HCT116 (cell line): ENCODE measurements around the gene ZDHHC14. TPM values are rescaled to one million over a fixed set of nuclear protein-coding genes. Genes with fewer than 3 reads are reported as not detected.

Experiments used
- ATAC-seq: fragments of 200-7000 bp; cut with Tn5 transposase; 2 replicates; pipeline ENCODE4 v1.9.1; 2020; ENCODE audit warnings: mild to moderate bottlenecking, moderate library complexity
- BruUV-seq: library from RNA; stranded (reverse); fragments of 400-500 nt; replicated peaks from 2 replicates; lab custom pipeline; 2021; lab: Mats Ljungman, UMichigan
- CTCF ChIA-PET: fragments of 300-600 bp; sonication (Branson Sonifier 250); formaldehyde crosslinking; loops from one replicate; lab custom pipeline; 2021; ENCODE audit warnings: antibody characterized with exemption; lab: Charles Lee
- POLR2A ChIA-PET: fragments of 300-600, 350-600 bp; sonication (Branson Sonifier 250); formaldehyde crosslinking; loops from one replicate; lab custom pipeline; 2021; ENCODE audit warnings: antibody characterized with exemption; lab: Charles Lee
- RAD21 ChIA-PET, 2 experiments: fragments of 300-600 bp; sonication (Branson Sonifier 250); formaldehyde crosslinking; loops; one replicate each; lab custom pipeline; 2023; ENCODE audit warnings: low total read pairs in 2 of 2; ENCODE audit not compliant: uncharacterized antibody in 2 of 2, unreplicated experiment in 2 of 2, low non-redundant PET in 1 of 2; lab: Charles Lee
- DNase-seq: peaks from one replicate; pipeline ENCODE4 v3.0.0-alpha.2; 2010; ENCODE audit warnings: low read depth, low spot score
- H2AFZ ChIP-seq: fragments of 200-600 bp; shearing (Covaris generic), sonication (generic); 2 replicates; pipeline ENCODE4 v1.6.1; 2017; ENCODE audit warnings: low read depth, mixed run types, mixed read lengths, antibody characterized with exemption, low read length; ENCODE audit not compliant: poor library complexity, severe bottlenecking
- H3K27ac ChIP-seq: 2 replicates; pipeline ENCODE4 v1.5.1; 2012; ENCODE audit warnings: low read depth, low read length
- H3K27me3 ChIP-seq: fragments of 200-600 bp; sonication (generic); 2 replicates; pipeline ENCODE4 v1.6.1; 2016; ENCODE audit warnings: mixed run types, low read length, mixed read lengths; ENCODE audit not compliant: insufficient read depth
- H3K36me3 ChIP-seq, 2 experiments: fragments of 200-500 bp in 1 of 2; fragments of 200-600 bp in 1 of 2; sonication (Bioruptor generic) in 1 of 2; sonication (generic) in 1 of 2; 2 replicates each; pipeline versions ENCODE4 v1.5.1 to v1.6.1; 2014 to 2016; ENCODE audit warnings: low read length in 2 of 2, inconsistent platforms in 1 of 2, mixed read lengths in 1 of 2, mixed run types in 1 of 2; ENCODE audit not compliant: insufficient read depth in 2 of 2, control insufficient read depth in 1 of 2
- H3K4me1 ChIP-seq, 2 experiments: fragments of 200-600 bp in 1 of 2; sonication (generic) in 1 of 2; 2 replicates each; pipeline versions ENCODE4 v1.5.1 to v1.6.1; 2012 to 2017; ENCODE audit warnings: low read length in 2 of 2, inconsistent platforms in 1 of 2, mild to moderate bottlenecking in 1 of 2, mixed read lengths in 1 of 2, mixed run types in 1 of 2, moderate library complexity in 1 of 2; ENCODE audit not compliant: insufficient read depth in 2 of 2, control insufficient read depth in 1 of 2
- H3K4me2 ChIP-seq: fragments of 200-600 bp; sonication (generic); 2 replicates; pipeline ENCODE4 v1.6.1; 2017; ENCODE audit warnings: mixed run types, low read length, mixed read lengths
- H3K4me3 ChIP-seq, 2 experiments: fragments of 200-600 bp in 1 of 2; sonication (generic) in 1 of 2; replicated peaks in 1 of 2; 2 replicates each; pipeline ENCODE4 v1.5.1; 2011 to 2016; ENCODE audit warnings: low read length in 2 of 2, control low read depth in 1 of 2, low read depth in 1 of 2, mild to moderate bottlenecking in 1 of 2, mixed read lengths in 1 of 2, mixed run types in 1 of 2
- H3K79me2 ChIP-seq: fragments of 200-600 bp; sonication (generic); 2 replicates; pipeline ENCODE4 v1.6.1; 2017; ENCODE audit warnings: mild to moderate bottlenecking, mixed run types, low read length, moderate library complexity, mixed read lengths; ENCODE audit not compliant: insufficient read depth
- H3K9ac ChIP-seq: fragments of 200-600 bp; sonication (generic); 2 replicates; pipeline ENCODE4 v1.6.1; 2016; ENCODE audit warnings: low read length, mixed read lengths
- H3K9me2 ChIP-seq: fragments of 200-600 bp; sonication (generic), shearing (Covaris generic); 2 replicates; pipeline ENCODE4 v1.6.1; 2017; ENCODE audit warnings: mixed run types, mild to moderate bottlenecking, moderate library complexity; ENCODE audit not compliant: insufficient read depth
- H3K9me3 ChIP-seq, 2 experiments: fragments of 200-500 bp in 1 of 2; fragments of 200-600 bp in 1 of 2; sonication (Bioruptor generic) in 1 of 2; sonication (generic) in 1 of 2; 2 replicates each; pipeline ENCODE4 v1.6.1; 2014 to 2017; ENCODE audit warnings: low read length in 2 of 2, mixed read lengths in 2 of 2, inconsistent platforms in 1 of 2, low read depth in 1 of 2, mild to moderate bottlenecking in 1 of 2, mixed run types in 1 of 2, moderate library complexity in 1 of 2; ENCODE audit not compliant: control insufficient read depth in 1 of 2, insufficient read depth in 1 of 2
- H4K20me1 ChIP-seq: fragments of 200-600 bp; sonication (generic), shearing (Covaris generic); 2 replicates; pipeline ENCODE4 v1.6.1; 2017; ENCODE audit warnings: mixed run types, mild to moderate bottlenecking, moderate library complexity; ENCODE audit not compliant: insufficient read depth
- ATF3 ChIP-seq: IDR thresholded peaks from 2 replicates; pipeline ENCODE4 v1.6.1; 2012
- CBX3 ChIP-seq: IDR thresholded peaks from 2 replicates; pipeline ENCODE4 v1.6.1; 2012; ENCODE audit warnings: low read depth
- CTCF ChIP-seq, 3 experiments: fragments of 200-600 bp in 1 of 3; sonication (generic) in 1 of 3; IDR thresholded peaks in 2 of 3; conservative IDR thresholded peaks in 1 of 3; 2 replicates each; pipeline ENCODE4 v1.5.1; 2012 to 2017; ENCODE audit warnings: low read depth in 2 of 3, low read length in 2 of 3, antibody characterized with exemption in 1 of 3, borderline replicate concordance in 1 of 3, control low read depth in 1 of 3, mild to moderate bottlenecking in 1 of 3, mixed read lengths in 1 of 3, mixed run types in 1 of 3, moderate library complexity in 1 of 3; ENCODE audit not compliant: insufficient read depth in 1 of 3
- EGR1 ChIP-seq: IDR thresholded peaks from 2 replicates; pipeline ENCODE4 v1.6.1; 2012; ENCODE audit warnings: low read depth
- EZH2 ChIP-seq: fragments of 200-600 bp; sonication (generic); IDR thresholded peaks from 2 replicates; pipeline ENCODE4 v1.6.1; 2017; ENCODE audit warnings: antibody characterized with exemption, mixed run types
- FOSL1 ChIP-seq: IDR thresholded peaks from 2 replicates; pipeline ENCODE4 v1.6.1; 2012; ENCODE audit warnings: low read depth
- JUND ChIP-seq: IDR thresholded peaks from 2 replicates; pipeline ENCODE4 v1.6.1; 2012
- MAX ChIP-seq: IDR thresholded peaks from 2 replicates; pipeline ENCODE4 v1.6.1; 2012
- POLR2A ChIP-seq: IDR thresholded peaks from 2 replicates; pipeline ENCODE4 v1.7.0; 2011; ENCODE audit warnings: borderline replicate concordance; ENCODE audit not compliant: insufficient read depth, insufficient read length; ENCODE audit errors: extremely low read depth
- POLR2AphosphoS5 ChIP-seq: IDR thresholded peaks from 2 replicates; pipeline ENCODE4 v1.6.1; 2011; ENCODE audit warnings: mild to moderate bottlenecking, low read depth, low read length, moderate library complexity
- REST ChIP-seq: IDR thresholded peaks from 2 replicates; pipeline ENCODE4 v1.6.1; 2012; ENCODE audit warnings: low read depth
- SP1 ChIP-seq: IDR thresholded peaks from 2 replicates; pipeline ENCODE4 v1.6.1; 2012; ENCODE audit warnings: low read depth
- SRF ChIP-seq: IDR thresholded peaks from 2 replicates; pipeline ENCODE4 v1.6.1; 2012; ENCODE audit warnings: low read depth
- TCF7L2 ChIP-seq: IDR thresholded peaks from 2 replicates; pipeline ENCODE4 v1.7.0; 2011; ENCODE audit warnings: borderline replicate concordance, inconsistent platforms; ENCODE audit not compliant: insufficient read depth, insufficient read length; ENCODE audit errors: extremely low read depth
- YY1 ChIP-seq: IDR thresholded peaks from 2 replicates; pipeline ENCODE4 v1.6.1; 2011; ENCODE audit warnings: low read length, low read depth, moderate library complexity, mild to moderate bottlenecking; ENCODE audit not compliant: insufficient replicate concordance; ENCODE audit errors: extremely low read depth
- ZFX ChIP-seq: fragments of 450-650 bp; IDR thresholded peaks from 2 replicates; pipeline ENCODE4 v1.6.1; 2017
- ZNF274 ChIP-seq: fragments of 200-500 bp; sonication (Bioruptor generic); IDR thresholded peaks from 2 replicates; pipeline ENCODE4 v1.6.1; 2014; ENCODE audit warnings: mild to moderate bottlenecking, low read depth, low read length, inconsistent platforms
- intact Hi-C: fragments of 100-400 bp; cut with micrococcal nuclease; formaldehyde crosslinking; loops from 2 replicates; pipeline ENCODE4 v1.10.0; 2022
- total RNA-seq: library from RNA; stranded (reverse); gene quantifications from one replicate; pipeline ENCODE4 v1.2.1, GENCODE V29; 2021; ENCODE audit not compliant: unreplicated experiment
- TF ChIP-seq, protein P1 (sequence below): IDR thresholded peaks from 2 replicates; pipeline ENCODE4 v1.6.1; 2011; ENCODE audit warnings: mild to moderate bottlenecking, low read length, moderate library complexity; ENCODE audit not compliant: insufficient replicate concordance; ENCODE audit errors: extremely low read depth

ZDHHC14 gene
- total RNA-seq, 1 experiment from 2014 or later: 5.3 TPM

- Histone ChIP-seq H3K9ac (no peak overlapping the region), H3K79me2 (no peaks in the 10 kb centered on the region), H3K9me3 (no peaks in the 10 kb centered on the region), H3K4me2 (peak overlapping the region; percentile 69), H3K36me3 (no peaks in the 10 kb centered on the region), H4K20me1 (no peaks in the 10 kb centered on the region), H3K27ac (peak overlapping the region; percentile 21; the same call in 1 of the 2 replicates), H3K4me1 (peaks cover 18 to 37% of the 10 kb centered on the region in 2 experiments), H3K4me3 (peak overlapping the region in 1 of 2 experiments; percentile 39; a peak in 2 of 4 replicates), H3K27me3 (no peaks in the 10 kb centered on the region), H2AFZ (no peak overlapping the region), H3K9me2 (no peaks in the 10 kb centered on the region)
- no peak for DNase-seq
- RAD21 ChIA-PET: no interaction called here
- POLR2A ChIA-PET: interaction anchor here (1.2 kb wide), 1 partner anchor 49 kb away, joined by 8 read pairs; no protein-coding TSS in a partner anchor
- no TSS peak for BruUV-seq
- CTCF ChIA-PET: no interaction called here
- intact Hi-C loops: no loop called here
- no peak for TF ChIP-seq YY1
- TF ChIP-seq ZFX: no peak
- TF ChIP-seq CTCF (IDR thresholded peaks at IDR 0.05 in 2 of 3, conservative IDR thresholded peaks at IDR 0.05 in 1 of 3; ENCODE audit: borderline replicate concordance in 1 of 3, insufficient read depth in 1 of 3, low read depth in 2 of 3, low read length in 2 of 3): no peak
- no peak for TF ChIP-seq EGR1
- TF ChIP-seq POLR2A: no peak
- no peak for TF ChIP-seq ZNF274
- TF ChIP-seq ATF3: no peak
- no peak for TF ChIP-seq POLR2AphosphoS5
- TF ChIP-seq MAX: no peak
- TF ChIP-seq CBX3: no peak
- TF ChIP-seq JUND: no peak
- no peak for TF ChIP-seq REST
- TF ChIP-seq SRF: no peak
- TF ChIP-seq FOSL1: no peak
- TF ChIP-seq TCF7L2: no peak
- TF ChIP-seq EZH2: no peak
- TF ChIP-seq SP1: no peak
- TF ChIP-seq, protein P1, sequence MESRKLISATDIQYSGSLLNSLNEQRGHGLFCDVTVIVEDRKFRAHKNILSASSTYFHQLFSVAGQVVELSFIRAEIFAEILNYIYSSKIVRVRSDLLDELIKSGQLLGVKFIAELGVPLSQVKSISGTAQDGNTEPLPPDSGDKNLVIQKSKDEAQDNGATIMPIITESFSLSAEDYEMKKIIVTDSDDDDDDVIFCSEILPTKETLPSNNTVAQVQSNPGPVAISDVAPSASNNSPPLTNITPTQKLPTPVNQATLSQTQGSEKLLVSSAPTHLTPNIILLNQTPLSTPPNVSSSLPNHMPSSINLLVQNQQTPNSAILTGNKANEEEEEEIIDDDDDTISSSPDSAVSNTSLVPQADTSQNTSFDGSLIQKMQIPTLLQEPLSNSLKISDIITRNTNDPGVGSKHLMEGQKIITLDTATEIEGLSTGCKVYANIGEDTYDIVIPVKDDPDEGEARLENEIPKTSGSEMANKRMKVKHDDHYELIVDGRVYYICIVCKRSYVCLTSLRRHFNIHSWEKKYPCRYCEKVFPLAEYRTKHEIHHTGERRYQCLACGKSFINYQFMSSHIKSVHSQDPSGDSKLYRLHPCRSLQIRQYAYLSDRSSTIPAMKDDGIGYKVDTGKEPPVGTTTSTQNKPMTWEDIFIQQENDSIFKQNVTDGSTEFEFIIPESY: no peak
- ATAC-seq: no peak
Measured at GRCh38 chr6:157429248-157429647, 48.3 kb downstream of the ZDHHC14 start.
